Measurements from ENCODE around the gene ABCG4. TPM values are rescaled to one million over a fixed set of nuclear protein-coding genes. Genes with fewer than 3 reads are reported as not detected.
A peak's percentile ranks its signal among the peaks of the same experiment; 100 is the strongest.

ABCG4 gene
- total RNA-seq, 1 donor from 2014 or later = 1.8 TPM

DNA sequence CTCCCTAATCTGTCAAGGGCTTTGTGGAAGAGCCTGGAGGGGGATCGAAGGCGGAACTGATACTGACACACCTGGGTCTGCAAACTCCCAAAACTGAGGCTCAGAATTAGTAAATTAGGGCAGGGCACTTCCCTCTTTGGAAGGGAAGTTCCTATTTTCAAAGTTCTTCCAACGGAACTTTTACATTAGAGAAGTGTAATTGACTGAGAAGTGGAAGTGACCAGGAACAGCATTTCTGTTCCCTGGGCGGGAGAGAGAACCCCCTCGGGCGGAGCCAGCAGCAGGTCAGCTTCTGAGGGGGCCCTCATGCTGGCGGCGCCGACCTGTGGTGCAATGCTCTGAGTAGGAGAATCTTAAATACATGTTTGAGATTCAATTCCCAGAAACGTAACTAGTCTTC is 56.2 kb downstream of the ABCG4 start:
- Histone ChIP-seq H3K27ac (replicated peaks) (peak overlapping the region; percentile 99), H3K4me1 (peaks cover 37% of the 10 kb centered on the region), H3K4me3 (peak overlapping the region; percentile 98), H3K9me3 (replicated peaks) (no peaks in the 10 kb centered on the region), H3K36me3 (no peaks in the 10 kb centered on the region), H3K27me3 (ENCODE audit: low read depth) (no peaks in the 10 kb centered on the region)
- peak; percentile 32 for DNase-seq
- intact Hi-C loops (cut with micrococcal nuclease) = no loop called here
- TF ChIP-seq, protein P1, sequence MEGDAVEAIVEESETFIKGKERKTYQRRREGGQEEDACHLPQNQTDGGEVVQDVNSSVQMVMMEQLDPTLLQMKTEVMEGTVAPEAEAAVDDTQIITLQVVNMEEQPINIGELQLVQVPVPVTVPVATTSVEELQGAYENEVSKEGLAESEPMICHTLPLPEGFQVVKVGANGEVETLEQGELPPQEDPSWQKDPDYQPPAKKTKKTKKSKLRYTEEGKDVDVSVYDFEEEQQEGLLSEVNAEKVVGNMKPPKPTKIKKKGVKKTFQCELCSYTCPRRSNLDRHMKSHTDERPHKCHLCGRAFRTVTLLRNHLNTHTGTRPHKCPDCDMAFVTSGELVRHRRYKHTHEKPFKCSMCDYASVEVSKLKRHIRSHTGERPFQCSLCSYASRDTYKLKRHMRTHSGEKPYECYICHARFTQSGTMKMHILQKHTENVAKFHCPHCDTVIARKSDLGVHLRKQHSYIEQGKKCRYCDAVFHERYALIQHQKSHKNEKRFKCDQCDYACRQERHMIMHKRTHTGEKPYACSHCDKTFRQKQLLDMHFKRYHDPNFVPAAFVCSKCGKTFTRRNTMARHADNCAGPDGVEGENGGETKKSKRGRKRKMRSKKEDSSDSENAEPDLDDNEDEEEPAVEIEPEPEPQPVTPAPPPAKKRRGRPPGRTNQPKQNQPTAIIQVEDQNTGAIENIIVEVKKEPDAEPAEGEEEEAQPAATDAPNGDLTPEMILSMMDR (IDR thresholded peaks at IDR 0.05; ENCODE audit: borderline replicate concordance) = no peak

DNA sequence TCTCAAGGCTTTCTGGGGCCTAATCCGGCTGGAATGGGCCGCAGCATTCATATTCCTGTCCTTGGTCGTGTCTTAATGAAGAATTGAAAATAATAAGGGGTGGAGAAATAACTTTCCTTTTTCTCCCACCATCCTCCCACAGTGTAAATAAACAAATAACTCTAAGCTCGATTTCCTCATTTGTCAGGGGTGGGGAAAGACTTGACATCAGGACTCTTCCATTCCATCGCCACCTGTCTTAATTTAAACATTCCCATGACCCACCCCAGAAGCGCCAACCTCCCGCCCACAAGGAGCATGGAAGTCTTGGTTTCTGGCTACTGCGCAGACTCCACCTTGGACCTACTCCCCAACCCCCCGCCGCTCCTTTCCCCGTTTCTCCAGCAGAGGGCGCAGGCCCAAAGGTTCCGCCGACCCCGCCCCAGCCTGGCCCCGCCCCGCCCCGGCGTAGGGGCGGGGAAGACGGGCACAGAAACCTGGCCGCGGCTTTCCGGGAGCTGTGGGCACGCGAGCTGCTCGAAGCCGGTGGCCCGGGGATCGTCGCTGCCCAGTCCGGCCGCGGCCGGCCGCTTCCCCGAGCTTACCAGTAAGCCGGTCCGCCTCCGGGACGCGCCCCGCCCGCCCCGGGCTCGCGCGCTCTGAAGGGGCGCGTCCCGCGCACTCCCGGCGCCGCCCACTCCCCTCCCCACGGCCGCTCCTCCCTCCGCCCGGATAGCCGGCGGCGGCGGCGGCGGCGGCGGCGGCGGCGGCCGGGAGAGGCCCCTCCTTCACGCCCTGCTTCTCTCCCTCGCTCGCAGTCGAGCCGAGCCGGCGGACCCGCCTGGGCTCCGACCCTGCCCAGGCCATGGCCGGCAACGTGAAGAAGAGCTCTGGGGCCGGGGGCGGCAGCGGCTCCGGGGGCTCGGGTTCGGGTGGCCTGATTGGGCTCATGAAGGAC is 57.0 kb downstream of the ABCG4 start, which contains the start of gene CBL:
TSS of gene CBL (plus strand) at position 766 of the 937 bp plus-strand sequence. CDS start at position 845, 79 bp downstream.
- H3K27me3 ChIP-seq (ENCODE audit: low read depth) = no peaks in the 10 kb centered on the region
- TF ChIP-seq, protein P1 (IDR thresholded peaks at IDR 0.05; ENCODE audit: borderline replicate concordance) = peak; percentile 94
- H3K9me3 ChIP-seq (replicated peaks) = no peaks in the 10 kb centered on the region
- intact Hi-C loops (cut with micrococcal nuclease) = no loop called here
- peak within 1 kb of the TSS; percentile 99 for H3K27ac ChIP-seq (replicated peaks)
- H3K36me3 ChIP-seq = no peaks in the 10 kb centered on the region
- peak within 1 kb of the TSS; percentile 98 for H3K4me3 ChIP-seq
- H3K4me1 ChIP-seq = peaks cover 39% of the 10 kb centered on the region
- DNase-seq = peak; percentile 96

DNA sequence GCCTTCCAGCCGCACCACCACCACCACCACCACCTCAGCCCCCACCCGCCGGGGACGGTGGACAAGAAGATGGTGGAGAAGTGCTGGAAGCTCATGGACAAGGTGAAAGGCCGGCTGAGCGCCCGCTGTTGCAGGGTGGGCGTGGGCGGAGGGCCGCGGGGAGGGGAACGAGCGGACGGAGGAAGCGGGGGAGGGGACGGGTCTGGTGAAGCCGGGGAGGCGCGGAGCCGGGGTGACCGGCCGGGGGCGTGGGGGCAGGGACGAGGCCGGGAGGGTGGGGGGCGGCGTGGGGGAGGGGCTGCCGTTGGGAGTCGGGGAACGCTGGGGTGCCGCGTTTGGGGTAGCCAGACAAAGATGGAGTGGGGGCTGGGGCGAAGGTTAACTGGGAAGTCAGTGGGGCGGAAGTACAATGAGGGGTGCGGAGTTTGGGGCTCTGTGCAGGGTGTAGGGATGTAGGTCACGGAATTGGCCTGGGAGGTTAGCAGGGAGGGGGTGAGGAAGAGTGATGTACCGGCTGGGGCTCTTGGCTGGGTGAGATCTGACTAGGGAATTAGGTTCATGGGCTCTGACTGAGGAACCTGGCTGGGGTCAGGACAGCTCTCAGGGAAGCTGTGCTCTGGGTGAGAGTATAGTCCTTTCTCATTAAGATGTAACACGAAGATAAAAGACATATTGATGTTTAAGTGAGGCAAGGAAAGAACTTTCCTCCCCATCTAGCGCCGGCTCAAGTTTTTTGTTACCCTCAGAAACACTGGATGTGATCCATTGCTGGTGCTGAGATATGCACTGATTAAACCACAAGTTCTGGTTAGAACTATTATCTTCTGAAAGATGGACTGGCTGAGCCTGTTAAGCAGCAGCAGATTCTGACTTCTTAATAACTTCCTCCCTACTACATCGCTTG is 57.9 kb downstream of the ABCG4 start:
- peaks cover 39% of the 10 kb centered on the region for H3K4me1 ChIP-seq

DNA sequence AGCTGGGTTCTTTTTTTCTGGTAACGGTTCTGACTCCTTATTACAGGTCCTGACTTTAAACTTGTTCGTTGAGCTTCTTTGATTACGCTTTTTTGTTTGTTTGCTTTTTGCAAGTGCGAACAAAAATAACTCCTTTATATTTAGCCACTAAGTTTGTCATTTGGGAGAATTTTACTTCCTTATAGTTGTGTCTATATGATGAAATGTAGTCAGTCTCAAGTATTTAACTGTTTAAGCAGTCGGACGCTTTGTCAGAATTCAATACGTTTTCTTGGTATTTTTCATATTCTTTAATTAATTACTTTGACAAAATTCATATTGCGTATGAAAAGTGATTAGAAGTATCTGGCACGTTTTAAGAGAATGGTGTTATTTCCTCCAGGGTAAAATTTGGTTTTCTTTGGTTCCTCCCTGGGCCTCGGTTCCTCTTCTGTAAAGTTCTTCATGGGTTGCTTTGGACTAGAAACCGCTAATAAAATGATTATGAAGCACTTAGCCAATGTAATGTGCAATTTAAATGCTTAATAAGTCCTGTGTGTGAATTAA is 58.6 kb downstream of the ABCG4 start:
- intact Hi-C loops (cut with micrococcal nuclease) = no loop called here

More for the DNA sequence above, 57.9 kb downstream of the ABCG4 start:
- Histone ChIP-seq H3K27ac (replicated peaks) (peak overlapping the region; percentile 99), H3K27me3 (ENCODE audit: low read depth) (no peaks in the 10 kb centered on the region), H3K4me3 (peak overlapping the region; percentile 98), H3K9me3 (replicated peaks) (no peaks in the 10 kb centered on the region), H3K36me3 (no peaks in the 10 kb centered on the region)
- intact Hi-C loops (cut with micrococcal nuclease) = no loop called here
- TF ChIP-seq, protein P1 (IDR thresholded peaks at IDR 0.05; ENCODE audit: borderline replicate concordance) = no peak
- peak; percentile 51 for DNase-seq

More for the DNA sequence above, 58.6 kb downstream of the ABCG4 start:
- no peak for DNase-seq
- TF ChIP-seq, protein P1 (IDR thresholded peaks at IDR 0.05; ENCODE audit: borderline replicate concordance) = no peak
- peak overlapping the region; percentile 98 for H3K4me3 ChIP-seq
- H3K9me3 ChIP-seq (replicated peaks) = no peaks in the 10 kb centered on the region
- H3K27ac ChIP-seq (replicated peaks) = peak overlapping the region; percentile 99
- no peaks in the 10 kb centered on the region for H3K27me3 ChIP-seq (ENCODE audit: low read depth)
- peaks cover 41% of the 10 kb centered on the region for H3K4me1 ChIP-seq
- H3K36me3 ChIP-seq = no peaks in the 10 kb centered on the region
